Mononuclear cell (primary cell): ENCODE data around the gene CHRNA3. TPM values are rescaled to one million over a fixed set of nuclear protein-coding genes. Genes with fewer than 3 reads are reported as not detected.

Experiments
- H3K27me3 ChIP-seq: 2 replicates; pipeline ENCODE4 v1.6.0; 2011; ENCODE audit warnings: low read length, control low read depth; ENCODE audit not compliant: insufficient read depth
- H3K4me1 ChIP-seq: 2 replicates; pipeline ENCODE4 v1.5.1; 2011; ENCODE audit warnings: mild to moderate bottlenecking, low read length, control low read depth; ENCODE audit not compliant: insufficient read depth
- H3K4me3 ChIP-seq: 2 replicates; pipeline ENCODE4 v1.5.1; 2011; ENCODE audit warnings: mild to moderate bottlenecking, low read length, moderate library complexity
- H3K9me3 ChIP-seq: 2 replicates; pipeline ENCODE4 v1.5.1; 2011; ENCODE audit warnings: low read depth, mild to moderate bottlenecking, control low read depth, low read length
- total RNA-seq: library from RNA; depleted of rRNA; stranded (reverse); fragments of >200 nt; gene quantifications from one replicate; pipeline ENCODE4 v1.2.3, GENCODE V29; 2012

The CHRNA3 gene
- total RNA-seq, 1 donor, result not detected

- peaks cover 15% of the 10 kb centered on the region for H3K4me1 ChIP-seq
- H3K4me3 ChIP-seq, result no peak overlapping the region
- H3K9me3 ChIP-seq, result no peaks in the 10 kb centered on the region
- no peaks in the 10 kb centered on the region for H3K27me3 ChIP-seq
These were observed 21.0 kb upstream of the CHRNA3 start for GRCh38 chr15:78641749-78642275.

- Histone ChIP-seq H3K9me3 (no peaks in the 10 kb centered on the region), H3K27me3 (no peaks in the 10 kb centered on the region), H3K4me1 (peaks cover 15% of the 10 kb centered on the region), H3K4me3 (peak within 1 kb of the TSS; percentile 2)
These were observed 20.4 kb upstream of the CHRNA3 start, which contains the start of gene CHRNB4 for GRCh38 chr15:78641102-78641748. CHRNB4 (minus strand) TSS chr15:78641210; CDS start chr15:78641133, 77 bp downstream.

- Histone ChIP-seq H3K27me3 (no peaks in the 10 kb centered on the region), H3K9me3 (no peaks in the 10 kb centered on the region), H3K4me3 (peak overlapping the region; percentile 2), H3K4me1 (peaks cover 15% of the 10 kb centered on the region)
These were observed 19.8 kb upstream of the CHRNA3 start for GRCh38 chr15:78640527-78641101.

GRCh38 chr15:78638658-78639314 lies 18.0 kb upstream of the CHRNA3 start:
- no peaks in the 10 kb centered on the region for H3K27me3 ChIP-seq
- H3K9me3 ChIP-seq, result no peaks in the 10 kb centered on the region
- no peak overlapping the region for H3K4me3 ChIP-seq
- peaks cover 15% of the 10 kb centered on the region for H3K4me1 ChIP-seq

DNA sequence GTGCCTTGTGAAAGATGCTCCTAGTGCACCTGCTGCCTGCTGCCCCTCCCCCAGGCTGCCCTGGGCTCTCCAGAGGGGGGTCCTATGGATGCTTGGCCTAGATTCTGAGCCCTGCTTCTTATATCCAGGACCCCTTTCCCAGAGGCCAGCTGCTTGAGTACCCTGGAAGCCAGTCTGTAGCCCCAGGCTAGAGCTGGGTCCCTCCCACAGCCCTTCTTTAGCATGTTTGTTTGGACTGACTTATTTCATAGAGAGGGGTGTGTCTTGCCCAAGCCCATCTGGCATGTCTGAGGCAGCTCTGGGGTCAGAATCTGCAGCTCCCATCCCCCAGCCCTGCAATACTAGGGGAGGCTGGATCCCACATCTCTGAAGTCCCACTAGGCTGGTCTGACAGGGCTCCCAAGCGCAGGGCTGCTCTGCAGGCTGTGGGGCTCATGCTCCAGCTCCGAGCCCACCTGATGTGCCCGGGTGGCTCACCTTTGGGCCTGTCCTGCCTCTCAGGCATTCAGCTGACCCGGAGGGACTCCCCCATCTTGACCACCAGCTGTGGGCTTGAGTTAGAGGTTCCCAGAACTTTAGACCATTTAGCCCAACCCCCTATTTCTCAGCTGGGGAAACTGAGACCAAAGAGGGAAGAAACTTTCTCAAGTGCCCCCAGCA lies 17.1 kb upstream of the CHRNA3 start:
- H3K4me1 ChIP-seq, result peaks cover 15% of the 10 kb centered on the region
- H3K27me3 ChIP-seq, result no peaks in the 10 kb centered on the region
- H3K4me3 ChIP-seq, result no peak overlapping the region
- H3K9me3 ChIP-seq, result no peaks in the 10 kb centered on the region

DNA sequence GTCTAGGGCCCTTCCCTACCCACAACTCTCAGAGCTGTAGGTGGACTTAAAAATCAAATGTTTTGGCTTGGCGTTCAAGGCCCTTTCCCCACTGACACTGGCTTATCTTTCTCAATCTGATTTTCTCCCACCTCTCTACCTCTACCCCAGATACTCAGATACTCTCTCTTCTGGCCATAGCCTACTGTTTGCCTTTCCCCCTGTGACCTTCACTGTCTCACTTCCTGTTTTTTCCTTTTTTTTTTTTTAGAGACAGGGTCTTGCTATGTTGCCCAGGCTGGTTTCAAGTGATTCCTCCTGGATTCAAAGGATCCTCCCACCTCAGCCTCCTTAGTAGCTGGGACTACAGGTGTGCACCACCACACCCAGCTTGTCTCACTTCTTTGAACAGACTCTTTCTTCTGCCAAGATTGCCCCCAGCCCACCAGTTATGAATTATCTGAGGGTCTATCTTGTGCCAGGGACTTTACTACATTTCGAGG lies 15.6 kb upstream of the CHRNA3 start:
- no peaks in the 10 kb centered on the region for H3K27me3 ChIP-seq
- H3K4me1 ChIP-seq, result peaks cover 13% of the 10 kb centered on the region
- no peaks in the 10 kb centered on the region for H3K9me3 ChIP-seq
- H3K4me3 ChIP-seq, result no peak overlapping the region

DNA sequence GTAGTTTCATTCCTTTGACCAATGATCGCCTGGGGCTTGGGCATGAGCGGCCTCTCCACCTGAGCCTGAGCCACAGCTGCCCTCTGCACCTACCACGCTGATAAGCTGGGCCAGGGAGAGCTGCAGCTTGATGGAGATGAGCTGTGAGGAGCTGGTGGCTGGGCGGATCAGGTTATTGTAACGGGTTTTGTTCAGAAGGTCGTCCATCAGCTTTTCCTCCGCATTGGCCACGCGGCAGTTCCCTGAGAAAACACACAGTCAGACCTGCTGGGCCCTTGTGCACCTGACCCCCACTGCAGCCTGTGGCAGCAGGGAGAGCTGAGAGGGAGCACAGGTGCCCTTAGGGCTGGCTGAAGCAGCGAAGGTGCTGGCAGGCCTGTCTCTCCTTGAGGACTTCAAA lies 14.6 kb upstream of the CHRNA3 start:
- no peaks in the 10 kb centered on the region for H3K9me3 ChIP-seq
- peaks cover 2% of the 10 kb centered on the region for H3K4me1 ChIP-seq
- H3K27me3 ChIP-seq, result no peaks in the 10 kb centered on the region
- no peak overlapping the region for H3K4me3 ChIP-seq

GRCh38 chr15:78634210-78635145 lies 13.7 kb upstream of the CHRNA3 start:
- Histone ChIP-seq H3K4me3 (no peak overlapping the region), H3K9me3 (no peaks in the 10 kb centered on the region), H3K4me1 (no peaks in the 10 kb centered on the region), H3K27me3 (no peaks in the 10 kb centered on the region)

GRCh38 chr15:78633348-78633747 lies 12.6 kb upstream of the CHRNA3 start:
- Histone ChIP-seq H3K9me3 (no peaks in the 10 kb centered on the region), H3K4me1 (no peaks in the 10 kb centered on the region), H3K4me3 (no peak overlapping the region), H3K27me3 (no peaks in the 10 kb centered on the region)

GRCh38 chr15:78630886-78631633 lies 10.3 kb upstream of the CHRNA3 start:
- Histone ChIP-seq H3K4me3 (no peak overlapping the region), H3K9me3 (no peaks in the 10 kb centered on the region), H3K27me3 (no peaks in the 10 kb centered on the region), H3K4me1 (no peaks in the 10 kb centered on the region)

GRCh38 chr15:78629716-78630065 lies 8.9 kb upstream of the CHRNA3 start:
- no peaks in the 10 kb centered on the region for H3K27me3 ChIP-seq
- no peaks in the 10 kb centered on the region for H3K9me3 ChIP-seq
- no peak overlapping the region for H3K4me3 ChIP-seq
- H3K4me1 ChIP-seq, result no peaks in the 10 kb centered on the region

GRCh38 chr15:78629031-78629715 lies 8.4 kb upstream of the CHRNA3 start:
- Histone ChIP-seq H3K4me1 (no peaks in the 10 kb centered on the region), H3K4me3 (no peak overlapping the region), H3K27me3 (no peaks in the 10 kb centered on the region), H3K9me3 (no peaks in the 10 kb centered on the region)

GRCh38 chr15:78628227-78628626 lies 7.4 kb upstream of the CHRNA3 start:
- Histone ChIP-seq H3K9me3 (no peaks in the 10 kb centered on the region), H3K4me1 (no peaks in the 10 kb centered on the region), H3K27me3 (no peaks in the 10 kb centered on the region), H3K4me3 (no peak overlapping the region)
